PC-9 (cell line): Measurements from ENCODE around the gene CXCL1. TPM values are rescaled to one million over a fixed set of nuclear protein-coding genes. Genes with fewer than 3 reads are reported as not detected.

Source experiments
- BruUV-seq: library from RNA; stranded (reverse); fragments of 400-500 nt; replicated peaks from 2 replicates; lab custom pipeline; 2021; lab: Mats Ljungman, UMichigan
- CTCF ChIA-PET: fragments of 300-600 bp; sonication (Branson Sonifier 250); formaldehyde crosslinking; loops from one replicate; lab custom pipeline; 2022; ENCODE audit warnings: antibody characterized with exemption; lab: Charles Lee
- POLR2A ChIA-PET: fragments of 300-600 bp; sonication (Branson Sonifier 250); formaldehyde crosslinking; loops from one replicate; lab custom pipeline; 2022; ENCODE audit warnings: antibody characterized with exemption; ENCODE audit not compliant: unreplicated experiment; lab: Charles Lee
- DNase-seq, 2 experiments: peaks; one replicate each; pipeline versions ENCODE4 v3.0.0 to v3.0.0-alpha.2; 2015 to 2022; ENCODE audit warnings: mixed read lengths in 1 of 2
- H2AFZ ChIP-seq: fragments of 200-600 bp; sonication (generic); 2 replicates; pipeline ENCODE4 v1.8.1; 2017; ENCODE audit warnings: antibody characterized with exemption
- H3F3A ChIP-seq: fragments of 200-600 bp; sonication (generic); 2 replicates; pipeline ENCODE4 v1.8.1; 2017; ENCODE audit warnings: antibody characterized with exemption, mild to moderate bottlenecking, low read depth; ENCODE audit not compliant: insufficient read depth
- H3K27ac ChIP-seq: fragments of 200-600 bp; sonication (generic); 2 replicates; pipeline ENCODE4 v1.6.1; 2016; ENCODE audit warnings: mixed run types
- H3K27me3 ChIP-seq: fragments of 200-600 bp; sonication (generic); 2 replicates; pipeline ENCODE4 v1.6.1; 2016; ENCODE audit warnings: low read depth, mixed run types; ENCODE audit not compliant: insufficient read depth
- H3K36me3 ChIP-seq: fragments of 200-600 bp; sonication (generic); 2 replicates; pipeline ENCODE4 v1.6.1; 2016; ENCODE audit warnings: low read depth, mixed run types
- H3K4me1 ChIP-seq: fragments of 200-600 bp; sonication (generic); replicated peaks from 2 replicates; pipeline ENCODE4 v1.6.1; 2016; ENCODE audit warnings: mixed run types; ENCODE audit not compliant: insufficient read depth
- H3K4me2 ChIP-seq: fragments of 200-600 bp; sonication (generic); 2 replicates; pipeline ENCODE4 v1.6.1; 2017; ENCODE audit warnings: mixed run types
- H3K4me3 ChIP-seq: fragments of 200-600 bp; sonication (generic); 2 replicates; pipeline ENCODE4 v1.6.1; 2016; ENCODE audit warnings: mixed run types
- H3K79me2 ChIP-seq: fragments of 200-600 bp; sonication (generic); 2 replicates; pipeline ENCODE4 v1.6.1; 2017; ENCODE audit warnings: low read depth, mixed run types
- H3K9me2 ChIP-seq: fragments of 200-600 bp; sonication (generic); 2 replicates; pipeline ENCODE4 v1.8.1; 2017; ENCODE audit warnings: mild to moderate bottlenecking; ENCODE audit not compliant: insufficient read depth
- H3K9me3 ChIP-seq: fragments of 200-600 bp; sonication (generic); 2 replicates; pipeline ENCODE4 v1.8.1; 2016; ENCODE audit warnings: low read depth; ENCODE audit not compliant: insufficient read depth
- H4K20me1 ChIP-seq: fragments of 200-600 bp; sonication (generic); 2 replicates; pipeline ENCODE4 v1.8.1; 2017; ENCODE audit not compliant: insufficient read depth
- CTCF ChIP-seq: fragments of 200-600 bp; sonication (generic); conservative IDR thresholded peaks from 2 replicates; pipeline ENCODE4 v1.6.1; 2017; ENCODE audit warnings: mixed run types, antibody characterized with exemption, mild to moderate bottlenecking, moderate library complexity
- EZH2 ChIP-seq: fragments of 200-600 bp; sonication (generic); IDR thresholded peaks from 2 replicates; pipeline ENCODE4 v1.8.0; 2017; ENCODE audit warnings: antibody characterized with exemption, low read depth
- intact Hi-C: fragments of 100-400 bp; cut with micrococcal nuclease; formaldehyde crosslinking; loops from one replicate; pipeline ENCODE4 v1.10.0; 2022; ENCODE audit not compliant: unreplicated experiment
- total RNA-seq: library from RNA; stranded (reverse); gene quantifications from 2 replicates; pipeline ENCODE4 v1.2.3, GENCODE V29; 2021

Gene CXCL1
- total RNA-seq, 1 experiment from 2014 or later, result 0.33 TPM

- Histone ChIP-seq H3K4me1 (no peaks in the 10 kb centered on the region; the same call in 1 of the 2 replicates), H3K79me2 (no peaks in the 10 kb centered on the region), H3K9me3 (no peaks in the 10 kb centered on the region), H3K4me3 (no peak overlapping the region), H3K27me3 (no peaks in the 10 kb centered on the region), H3K36me3 (no peaks in the 10 kb centered on the region), H3K4me2 (no peak overlapping the region), H3K9me2 (no peaks in the 10 kb centered on the region), H2AFZ (no peak overlapping the region), H3K27ac (no peak overlapping the region), H3F3A (no peaks in the 10 kb centered on the region), H4K20me1 (no peaks in the 10 kb centered on the region)
- TF ChIP-seq CTCF (no peak), EZH2 (no peak)
- intact Hi-C loops, result no loop called here
- POLR2A ChIA-PET, result no interaction called here
- BruUV-seq, result no TSS peak
- no peak for DNase-seq
- CTCF ChIA-PET, result no interaction called here
These were observed 21.5 kb upstream of the CXCL1 start for GRCh38 chr4:73847526-73848182.

GRCh38 chr4:73848183-73848777, 20.9 kb upstream of the CXCL1 start:
- no peaks in the 10 kb centered on the region for H3K9me3 ChIP-seq
- no peaks in the 10 kb centered on the region for H3K79me2 ChIP-seq
- intact Hi-C loops, result no loop called here
- H2AFZ ChIP-seq, result no peak overlapping the region
- H3K27ac ChIP-seq, result no peak overlapping the region
- DNase-seq, result no peak
- H4K20me1 ChIP-seq, result no peaks in the 10 kb centered on the region
- no peak for TF ChIP-seq CTCF
- no peak for TF ChIP-seq EZH2
- H3K4me2 ChIP-seq, result no peak overlapping the region
- no peaks in the 10 kb centered on the region for H3K27me3 ChIP-seq
- no peaks in the 10 kb centered on the region for H3K9me2 ChIP-seq
- no TSS peak for BruUV-seq
- H3K36me3 ChIP-seq, result no peaks in the 10 kb centered on the region
- CTCF ChIA-PET, result no interaction called here
- no peaks in the 10 kb centered on the region for H3F3A ChIP-seq
- H3K4me3 ChIP-seq, result no peak overlapping the region
- H3K4me1 ChIP-seq, result no peaks in the 10 kb centered on the region; the same call in 1 of the 2 replicates
- POLR2A ChIA-PET, result no interaction called here

DNA sequence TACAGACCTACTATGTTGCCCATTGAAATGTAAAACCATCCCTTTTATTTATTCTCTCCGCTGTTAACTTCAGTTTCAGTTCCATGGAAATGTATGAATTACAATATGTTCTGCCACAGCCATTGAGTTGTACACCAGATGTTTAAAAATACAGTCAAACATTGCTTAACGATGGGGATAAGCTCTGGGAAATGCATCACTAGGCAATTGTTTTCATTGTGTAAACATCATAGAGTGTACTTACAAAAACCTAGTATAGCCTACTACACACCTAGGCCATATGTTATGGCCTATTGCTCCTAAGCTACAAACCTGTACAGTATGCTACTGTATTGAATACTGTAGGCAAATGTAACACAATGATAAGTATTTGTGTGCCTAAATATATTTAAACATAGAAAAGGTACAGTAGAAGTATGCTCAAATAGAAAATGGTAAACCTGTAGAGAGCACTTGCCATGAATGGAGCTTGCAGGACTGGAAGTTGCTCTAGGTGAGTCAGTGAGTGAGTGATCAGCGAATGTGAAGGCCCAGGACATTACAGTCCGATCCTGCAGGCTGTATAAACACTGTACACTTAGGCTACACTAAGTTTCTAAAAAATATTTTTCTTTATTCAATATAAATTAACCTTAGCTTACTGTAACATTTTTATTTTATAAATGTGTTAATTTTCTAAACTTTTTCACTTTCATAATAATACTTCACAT, 18.8 kb upstream of the CXCL1 start:
- CTCF ChIA-PET, result no interaction called here
- no peaks in the 10 kb centered on the region for H3K79me2 ChIP-seq

More for the DNA sequence above, 18.8 kb upstream of the CXCL1 start:
- BruUV-seq, result no TSS peak
- H3K4me3 ChIP-seq, result no peak overlapping the region
- no peaks in the 10 kb centered on the region for H3K4me1 ChIP-seq
- H3K27ac ChIP-seq, result no peak overlapping the region
- no peak overlapping the region for H3K4me2 ChIP-seq
- H4K20me1 ChIP-seq, result no peaks in the 10 kb centered on the region
- DNase-seq, result no peak
- TF ChIP-seq CTCF, result no peak
- TF ChIP-seq EZH2, result no peak
- intact Hi-C loops, result no loop called here
- POLR2A ChIA-PET, result no interaction called here
- no peak overlapping the region for H2AFZ ChIP-seq
- no peaks in the 10 kb centered on the region for H3K9me3 ChIP-seq
- no peaks in the 10 kb centered on the region for H3K27me3 ChIP-seq
- H3K36me3 ChIP-seq, result no peaks in the 10 kb centered on the region
- no peaks in the 10 kb centered on the region for H3K9me2 ChIP-seq
- H3F3A ChIP-seq, result no peaks in the 10 kb centered on the region
